GM12801 (cell line): Measurements from ENCODE around the gene COL4A1.

Experiments
- TF ChIP-seq, protein P1 (sequence below): IDR thresholded peaks from one replicate; pipeline ENCODE4 v1.5.1; 2011; ENCODE audit warnings: control low read depth; ENCODE audit not compliant: insufficient read length; ENCODE audit errors: extremely low read depth

Gene COL4A1

GRCh38 chr13:110254151-110254679 lies 52.7 kb downstream of the COL4A1 start:
- TF ChIP-seq, protein P1, sequence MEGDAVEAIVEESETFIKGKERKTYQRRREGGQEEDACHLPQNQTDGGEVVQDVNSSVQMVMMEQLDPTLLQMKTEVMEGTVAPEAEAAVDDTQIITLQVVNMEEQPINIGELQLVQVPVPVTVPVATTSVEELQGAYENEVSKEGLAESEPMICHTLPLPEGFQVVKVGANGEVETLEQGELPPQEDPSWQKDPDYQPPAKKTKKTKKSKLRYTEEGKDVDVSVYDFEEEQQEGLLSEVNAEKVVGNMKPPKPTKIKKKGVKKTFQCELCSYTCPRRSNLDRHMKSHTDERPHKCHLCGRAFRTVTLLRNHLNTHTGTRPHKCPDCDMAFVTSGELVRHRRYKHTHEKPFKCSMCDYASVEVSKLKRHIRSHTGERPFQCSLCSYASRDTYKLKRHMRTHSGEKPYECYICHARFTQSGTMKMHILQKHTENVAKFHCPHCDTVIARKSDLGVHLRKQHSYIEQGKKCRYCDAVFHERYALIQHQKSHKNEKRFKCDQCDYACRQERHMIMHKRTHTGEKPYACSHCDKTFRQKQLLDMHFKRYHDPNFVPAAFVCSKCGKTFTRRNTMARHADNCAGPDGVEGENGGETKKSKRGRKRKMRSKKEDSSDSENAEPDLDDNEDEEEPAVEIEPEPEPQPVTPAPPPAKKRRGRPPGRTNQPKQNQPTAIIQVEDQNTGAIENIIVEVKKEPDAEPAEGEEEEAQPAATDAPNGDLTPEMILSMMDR: no peak

GRCh38 chr13:110251193-110251819 lies 55.7 kb downstream of the COL4A1 start:
- TF ChIP-seq, protein P1: no peak

GRCh38 chr13:110250258-110250891 lies 56.6 kb downstream of the COL4A1 start:
- TF ChIP-seq, protein P1: no peak

GRCh38 chr13:110249326-110249725 lies 57.6 kb downstream of the COL4A1 start:
- TF ChIP-seq, protein P1: no peak

DNA sequence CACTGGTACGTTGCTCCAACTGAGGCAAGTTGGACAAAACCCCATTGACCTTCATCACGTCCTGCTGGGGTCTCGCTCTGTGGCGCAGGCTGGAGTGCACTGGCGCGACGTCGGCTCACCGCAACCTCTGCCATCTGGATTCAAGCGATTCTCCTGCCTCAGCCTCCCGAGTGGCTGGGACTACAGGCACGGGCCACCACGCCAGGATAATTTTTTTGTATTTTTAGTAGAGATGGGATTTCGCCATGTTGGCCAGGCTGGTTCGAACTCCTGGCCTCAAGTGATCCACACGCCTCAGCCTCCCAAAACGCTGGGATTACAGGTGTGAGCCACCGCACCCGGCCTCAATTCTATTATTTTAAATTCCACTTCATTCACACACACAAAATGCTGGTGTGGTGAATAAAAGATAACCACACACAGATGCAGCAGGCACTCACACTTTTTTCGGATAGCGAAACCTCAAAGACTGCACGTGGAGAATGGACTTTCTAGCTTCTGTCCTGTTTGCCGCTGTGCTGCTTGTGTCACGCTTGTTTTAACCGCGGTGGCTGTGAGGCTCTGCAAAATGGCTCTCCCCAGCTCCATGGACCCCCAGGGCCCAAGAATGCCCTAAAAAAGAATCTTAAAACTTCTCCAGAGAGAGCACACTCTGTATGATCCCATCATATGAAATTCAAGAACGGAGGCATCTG lies 58.4 kb downstream of the COL4A1 start:
- TF ChIP-seq, protein P1: no peak

DNA sequence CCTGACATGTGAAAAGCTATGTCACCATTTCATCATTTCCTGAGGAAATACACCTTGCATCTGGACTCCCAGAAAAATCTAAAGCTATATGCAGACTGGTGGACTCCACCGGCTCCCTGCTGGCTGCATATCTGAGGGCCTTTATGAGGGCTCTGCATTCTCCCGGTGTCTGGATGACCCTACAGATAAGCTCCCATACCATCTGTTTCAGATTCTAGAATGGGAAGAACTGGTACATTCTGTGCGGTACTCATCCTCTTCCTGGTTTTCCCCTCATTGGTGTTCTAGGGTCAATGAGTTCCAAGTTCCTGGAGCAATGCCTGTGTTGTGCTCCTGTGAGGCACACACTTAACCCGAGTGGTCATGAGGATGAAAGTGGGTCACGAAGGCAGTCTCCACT lies 60.4 kb downstream of the COL4A1 start:
- TF ChIP-seq, protein P1: no peak

GRCh38 chr13:110245416-110245899 lies 61.5 kb downstream of the COL4A1 start:
- TF ChIP-seq, protein P1: no peak
